GM18870 (cell line): ENCODE results near the gene IRS2.

ENCODE experiments used
- ATAC-seq: cut with Tn5 transposase; IDR thresholded peaks from one replicate; pipeline ENCODE4 v1.9.1; 2021; ENCODE audit warnings: moderate library complexity; ENCODE audit not compliant: unreplicated experiment

The IRS2 gene

GRCh38 chr13:109803825-109804224 is 17.4 kb upstream of the IRS2 start:
- ATAC-seq: no peak

- ATAC-seq: no peak
Observed at GRCh38 chr13:109802936-109803335, 16.6 kb upstream of the IRS2 start.

- no peak for ATAC-seq
Observed at GRCh38 chr13:109795011-109795410, 8.6 kb upstream of the IRS2 start.

DNA sequence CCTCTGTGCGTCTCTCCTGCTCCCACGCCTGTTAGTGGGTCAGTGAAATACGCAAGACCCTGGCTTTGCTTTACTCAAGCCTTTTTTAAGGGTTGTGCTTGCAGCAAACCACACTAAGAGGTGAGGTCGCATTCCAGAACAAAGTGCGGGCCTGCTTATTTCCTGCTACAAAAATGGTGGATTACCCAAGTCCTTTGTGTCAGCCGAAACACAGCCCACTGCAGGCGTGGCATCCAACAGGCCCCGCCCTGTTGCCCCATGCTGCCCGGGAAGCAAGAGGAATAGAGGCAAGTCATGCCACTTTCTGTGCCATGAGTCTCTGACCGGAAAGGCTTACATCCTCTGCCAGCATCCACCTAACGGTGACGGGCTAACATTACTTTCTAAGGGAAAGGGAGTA is 7.7 kb upstream of the IRS2 start:
- ATAC-seq: no peak

- no peak for ATAC-seq
Observed at GRCh38 chr13:109792416-109793059, 6.2 kb upstream of the IRS2 start.

- ATAC-seq: no peak
Observed at GRCh38 chr13:109790942-109791605, 4.7 kb upstream of the IRS2 start.

DNA sequence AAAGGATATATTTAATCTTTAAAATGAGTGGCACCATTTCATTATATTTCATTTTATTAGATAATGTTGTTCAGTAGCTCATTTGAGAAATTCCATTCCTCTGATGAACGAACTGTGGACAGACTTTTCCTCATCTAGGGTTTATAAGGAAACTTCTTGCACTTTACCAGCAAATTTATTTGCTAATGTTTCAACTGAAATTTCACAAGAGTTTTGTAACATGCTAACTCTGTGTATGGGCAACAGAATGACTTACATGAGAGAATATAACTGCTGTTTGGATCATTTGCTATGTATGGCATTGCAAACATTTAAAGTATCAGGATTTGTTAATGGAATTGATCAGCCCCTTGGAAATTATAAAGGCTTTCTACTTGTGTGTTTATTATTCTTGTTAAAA is 3.7 kb upstream of the IRS2 start:
- no peak for ATAC-seq

- ATAC-seq: no peak
Observed at GRCh38 chr13:109789262-109789661, 2.9 kb upstream of the IRS2 start.

- ATAC-seq: no peak
Observed at GRCh38 chr13:109788372-109789111, 2.2 kb upstream of the IRS2 start.

GRCh38 chr13:109787135-109787954 is 962 bp upstream of the IRS2 start:
- ATAC-seq: no peak

DNA sequence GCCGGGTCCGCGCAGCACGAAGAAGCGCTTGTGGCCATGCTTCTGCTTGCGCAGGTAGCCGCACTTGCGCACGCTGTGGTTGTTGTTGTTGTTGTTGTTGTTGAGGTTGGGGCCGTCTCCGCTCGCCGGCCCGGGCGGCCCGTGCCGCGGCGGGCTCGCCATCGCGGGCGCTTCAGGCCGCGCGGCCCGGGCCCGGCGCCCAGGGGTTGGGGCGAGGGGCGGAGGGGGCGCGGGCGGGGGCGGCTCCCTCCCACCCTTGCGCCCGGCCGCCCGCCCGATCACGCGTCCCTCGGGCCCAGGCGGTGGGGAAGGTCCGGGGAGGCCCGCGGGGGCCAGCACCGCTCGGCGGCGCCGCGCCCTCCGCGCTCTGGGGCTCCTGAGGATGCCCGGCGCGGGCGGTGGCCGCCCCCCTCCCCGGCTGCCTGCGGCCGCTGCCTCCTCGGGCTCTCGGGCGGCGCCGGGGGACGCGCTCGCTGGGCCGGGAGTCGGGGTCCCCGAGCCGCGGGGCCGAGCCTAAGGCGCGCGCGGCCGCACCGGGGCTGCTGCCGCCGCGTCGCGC is 412 bp downstream of the IRS2 start:
- ATAC-seq: peak; percentile 8

DNA sequence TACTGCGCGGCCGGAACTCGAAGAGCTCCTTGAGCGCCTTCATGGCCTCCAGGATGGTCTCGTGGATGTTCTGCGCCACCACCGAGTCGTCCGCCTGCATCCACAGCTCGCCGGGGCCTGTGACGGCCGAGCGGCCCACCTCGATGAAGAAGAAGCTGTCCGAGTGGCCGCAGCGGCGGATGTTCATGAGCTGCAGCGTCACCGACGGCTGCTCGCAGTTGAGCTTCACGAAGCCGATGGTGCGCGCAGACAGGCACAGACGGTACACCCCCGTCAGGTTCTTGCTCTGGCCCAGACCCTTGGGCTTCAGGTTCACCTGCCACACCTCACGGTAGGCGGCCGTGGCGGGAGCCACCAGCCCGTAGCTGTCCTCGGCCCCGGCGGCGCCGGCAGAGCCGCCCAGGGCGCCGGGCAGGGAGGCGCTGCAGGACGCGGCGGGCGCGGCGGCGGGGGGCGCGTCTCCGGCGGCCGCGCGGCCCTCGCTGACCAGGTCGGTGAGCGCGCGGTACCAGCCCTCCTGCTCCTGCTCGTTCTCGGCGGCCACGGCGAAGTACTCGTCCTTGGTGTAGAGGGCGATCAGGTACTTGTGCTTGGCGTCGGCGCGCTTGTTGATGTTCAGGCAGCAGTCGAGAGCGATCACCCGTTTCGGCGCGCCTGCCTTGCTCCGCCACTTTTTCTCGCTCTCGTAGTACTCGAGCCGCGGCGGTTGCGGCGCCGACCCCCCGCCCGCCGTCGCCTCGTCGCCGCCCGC is 1.1 kb downstream of the IRS2 start:
- no peak for ATAC-seq

- ATAC-seq: no peak
Observed at GRCh38 chr13:109784590-109785140, 1.7 kb downstream of the IRS2 start.

GRCh38 chr13:109783815-109784589 is 2.4 kb downstream of the IRS2 start:
- no peak for ATAC-seq

DNA sequence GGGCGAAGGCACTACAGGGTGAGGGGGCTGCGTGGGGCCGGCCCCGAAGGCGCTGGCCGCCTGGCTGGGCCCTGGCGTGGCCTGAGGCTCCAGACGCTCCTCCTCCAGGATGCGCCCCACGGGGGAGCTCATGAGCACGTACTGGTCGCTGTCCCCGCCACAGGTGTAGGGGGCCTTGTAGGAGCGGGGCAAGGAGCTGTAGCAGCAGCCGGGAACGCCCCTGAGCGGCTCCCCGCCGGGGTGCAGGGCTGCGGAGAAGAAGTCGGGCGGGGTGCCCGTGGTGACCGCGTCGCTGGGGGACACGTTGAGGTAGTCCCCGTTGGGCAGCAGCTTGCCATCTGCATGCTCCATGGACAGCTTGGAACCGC is 3.0 kb downstream of the IRS2 start:
- no peak for ATAC-seq

- no peak for ATAC-seq
Observed at GRCh38 chr13:109782823-109783431, 3.5 kb downstream of the IRS2 start.

GRCh38 chr13:109782066-109782822 is 4.1 kb downstream of the IRS2 start:
- no peak for ATAC-seq

GRCh38 chr13:109781384-109782065 is 4.9 kb downstream of the IRS2 start:
- ATAC-seq: no peak
